Chondrocyte (in vitro differentiated cells): ENCODE results near the gene ZNF672. TPM values are rescaled to one million over a fixed set of nuclear protein-coding genes. Genes with fewer than 3 reads are reported as not detected.

Experiments
- DNase-seq: peaks from one replicate; pipeline ENCODE4 v3.0.0; 2021; ENCODE audit warnings: mixed read lengths, low spot score
- H3K27ac Mint-ChIP-seq: one replicate; pipeline ENCODE4 v1.8.0; 2021; ENCODE audit warnings: mild to moderate bottlenecking, moderate library complexity, mixed read lengths; ENCODE audit not compliant: unreplicated experiment
- H3K27me3 Mint-ChIP-seq: 2 replicates; pipeline ENCODE4 v1.8.0; 2021; ENCODE audit warnings: low read depth, mixed read lengths
- H3K36me3 Mint-ChIP-seq: 2 replicates; pipeline ENCODE4 v1.8.0; 2021; ENCODE audit warnings: low read depth, mixed read lengths
- H3K4me1 Mint-ChIP-seq: 2 replicates; pipeline ENCODE4 v1.8.0; 2021; ENCODE audit warnings: low read depth, mild to moderate bottlenecking, mixed read lengths
- H3K4me3 Mint-ChIP-seq: one replicate; pipeline ENCODE4 v1.8.0; 2021; ENCODE audit warnings: mild to moderate bottlenecking, moderate library complexity, mixed read lengths; ENCODE audit not compliant: unreplicated experiment
- H3K9me3 Mint-ChIP-seq: 2 replicates; pipeline ENCODE4 v1.8.0; 2021; ENCODE audit warnings: low read depth, mixed read lengths
- CTCF ChIP-seq: fragments of 200-600 bp; sonication (generic); IDR thresholded peaks from 2 replicates; pipeline ENCODE4 v1.5.0; 2021; ENCODE audit warnings: antibody characterized with exemption, mild to moderate bottlenecking, moderate library complexity
- total RNA-seq: library from RNA; stranded (reverse); gene quantifications from 3 replicates; pipeline ENCODE4 v1.2.1, GENCODE V29; 2021

ZNF672 gene
- total RNA-seq, 1 donor from 2014 or later = 17.1 TPM

GRCh38 chr1:248849152-248849551 lies 11.1 kb downstream of the ZNF672 start:
- TF ChIP-seq CTCF = no peak
- no peak for DNase-seq
- Mint-ChIP-seq H3K36me3 (peaks cover 15% of the 10 kb centered on the region), H3K27me3 (no peaks in the 10 kb centered on the region), H3K9me3 (no peaks in the 10 kb centered on the region), H3K4me1 (no peaks in the 10 kb centered on the region), H3K4me3 (no peak overlapping the region), H3K27ac (no peak overlapping the region)

- TF ChIP-seq CTCF = no peak
- no peaks in the 10 kb centered on the region for H3K4me1 Mint-ChIP-seq
- H3K27ac Mint-ChIP-seq = no peak overlapping the region
- peaks cover 13% of the 10 kb centered on the region for H3K36me3 Mint-ChIP-seq
- no peaks in the 10 kb centered on the region for H3K27me3 Mint-ChIP-seq
- no peak for DNase-seq
- H3K4me3 Mint-ChIP-seq = no peak overlapping the region
- H3K9me3 Mint-ChIP-seq = no peaks in the 10 kb centered on the region
Observed at GRCh38 chr1:248849637-248850036, 11.6 kb downstream of the ZNF672 start.

GRCh38 chr1:248850124-248850523 lies 12.1 kb downstream of the ZNF672 start:
- H3K9me3 Mint-ChIP-seq = no peaks in the 10 kb centered on the region
- DNase-seq = no peak
- no peaks in the 10 kb centered on the region for H3K4me1 Mint-ChIP-seq
- H3K4me3 Mint-ChIP-seq = no peak overlapping the region
- peaks cover 15% of the 10 kb centered on the region for H3K36me3 Mint-ChIP-seq
- no peak overlapping the region for H3K27ac Mint-ChIP-seq
- H3K27me3 Mint-ChIP-seq = no peaks in the 10 kb centered on the region
- no peak for TF ChIP-seq CTCF

GRCh38 chr1:248850536-248851251 lies 12.7 kb downstream of the ZNF672 start:
- Mint-ChIP-seq H3K9me3 (no peaks in the 10 kb centered on the region), H3K4me3 (no peak overlapping the region), H3K27ac (no peak overlapping the region), H3K4me1 (no peaks in the 10 kb centered on the region), H3K27me3 (no peaks in the 10 kb centered on the region), H3K36me3 (peaks cover 12% of the 10 kb centered on the region)
- TF ChIP-seq CTCF = no peak
- DNase-seq = no peak

- TF ChIP-seq CTCF = no peak
- no peak overlapping the region for H3K4me3 Mint-ChIP-seq
- no peaks in the 10 kb centered on the region for H3K9me3 Mint-ChIP-seq
- H3K4me1 Mint-ChIP-seq = no peaks in the 10 kb centered on the region
- H3K27me3 Mint-ChIP-seq = no peaks in the 10 kb centered on the region
- no peak overlapping the region for H3K27ac Mint-ChIP-seq
- DNase-seq = no peak
- H3K36me3 Mint-ChIP-seq = peaks cover 10% of the 10 kb centered on the region
Observed at GRCh38 chr1:248851390-248851789, 13.4 kb downstream of the ZNF672 start.
